AG10803 (cell line): Measurements from ENCODE around the gene EDA2R.

ENCODE experiments used
- DNase-seq: peaks from one replicate; pipeline ENCODE4 v3.0.0; 2010; ENCODE audit warnings: low read depth
- H3K4me3 ChIP-seq: 2 replicates; pipeline ENCODE4 v1.5.1; 2011; ENCODE audit warnings: mild to moderate bottlenecking, low read length, control low read depth
- CTCF ChIP-seq: conservative IDR thresholded peaks from 2 replicates; pipeline ENCODE4 v1.5.1; 2011; ENCODE audit warnings: mild to moderate bottlenecking, low read length, control low read depth, inconsistent platforms

The EDA2R gene

DNA sequence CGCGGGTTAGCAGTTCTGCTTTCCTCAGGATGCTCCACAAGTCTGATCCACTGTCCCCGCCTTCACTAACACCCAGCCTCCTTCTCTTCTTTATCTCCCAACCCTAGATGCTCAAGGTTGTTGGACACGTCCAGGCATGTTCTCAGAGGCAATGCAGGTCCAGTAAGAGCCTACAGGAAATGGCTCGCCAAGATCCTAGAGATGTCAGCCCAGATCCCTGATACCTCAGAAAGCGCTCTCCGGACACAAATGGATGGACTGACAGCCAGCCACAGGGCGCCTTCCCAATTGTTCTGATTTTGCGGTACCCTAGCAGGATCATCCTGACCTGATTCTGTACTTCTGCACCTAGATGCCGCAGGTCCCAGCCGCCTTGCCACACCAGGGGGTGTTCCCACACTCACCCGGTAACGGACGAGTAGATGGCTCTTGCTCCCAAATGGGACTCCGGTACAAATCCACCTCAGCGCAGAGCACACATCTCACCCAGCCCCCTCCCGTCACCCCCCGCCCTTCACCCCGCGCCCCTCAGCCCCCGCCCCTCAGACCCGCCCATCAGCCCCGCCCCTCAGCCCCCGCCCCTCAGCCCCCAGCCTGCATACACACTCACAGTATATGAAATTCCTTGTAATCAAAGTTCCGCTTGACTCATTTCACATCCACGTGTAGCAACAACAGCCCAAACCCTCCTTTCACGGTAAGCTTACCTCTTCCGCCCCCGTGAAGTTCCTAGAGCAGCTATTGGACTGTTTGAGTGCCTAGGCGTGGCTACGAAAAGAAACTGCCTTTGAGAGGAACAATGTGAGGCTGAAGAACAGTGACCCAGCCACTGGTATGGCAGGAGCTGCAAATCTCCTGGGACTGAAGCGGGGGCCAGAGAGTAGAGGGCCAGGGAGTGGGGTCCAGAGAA, at the start of gene EDA2R:
Gene EDA2R, minus strand, starts transcription at position 488 of the 910 bp plus-strand sequence. CDS start 23,058 bp downstream, outside the sequence.
- no peak for TF ChIP-seq CTCF
- DNase-seq: peak; percentile 83
- H3K4me3 ChIP-seq: peak within 1 kb of the TSS; percentile 73

GRCh38 chrX:66684196-66684595, 45.3 kb upstream of the EDA2R start:
- DNase-seq: peak; percentile 54
- TF ChIP-seq CTCF: no peak
- no peak overlapping the region for H3K4me3 ChIP-seq

DNA sequence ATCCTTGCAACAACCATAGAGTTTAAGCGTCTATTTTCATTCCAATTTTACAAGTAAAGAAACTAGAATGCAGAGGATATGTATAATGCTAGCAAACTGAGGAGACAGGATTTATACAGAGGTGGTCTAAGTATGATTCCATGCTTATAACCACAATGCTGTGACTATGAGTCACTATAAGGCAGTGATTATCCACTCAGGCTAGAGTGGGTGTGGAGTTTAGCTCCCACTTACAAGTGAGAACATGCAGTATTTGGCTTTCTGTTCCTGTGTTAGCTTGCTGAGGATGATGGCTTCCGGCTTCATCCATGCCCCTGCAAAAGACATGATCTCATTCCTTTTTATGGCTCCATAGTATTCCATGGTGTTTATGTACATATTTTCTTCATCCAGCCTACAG, 41.6 kb upstream of the EDA2R start:
- peak; percentile 23 for DNase-seq
- no peak for TF ChIP-seq CTCF

GRCh38 chrX:66677430-66677829, 38.6 kb upstream of the EDA2R start:
- no peak overlapping the region for H3K4me3 ChIP-seq
- DNase-seq: no peak
- no peak for TF ChIP-seq CTCF

More for the DNA sequence above, 41.6 kb upstream of the EDA2R start:
- no peak overlapping the region for H3K4me3 ChIP-seq

- peak; percentile 87 for DNase-seq
- TF ChIP-seq CTCF: no peak
- no peak overlapping the region for H3K4me3 ChIP-seq
Measured at GRCh38 chrX:66676990-66677389, 38.1 kb upstream of the EDA2R start.

DNA sequence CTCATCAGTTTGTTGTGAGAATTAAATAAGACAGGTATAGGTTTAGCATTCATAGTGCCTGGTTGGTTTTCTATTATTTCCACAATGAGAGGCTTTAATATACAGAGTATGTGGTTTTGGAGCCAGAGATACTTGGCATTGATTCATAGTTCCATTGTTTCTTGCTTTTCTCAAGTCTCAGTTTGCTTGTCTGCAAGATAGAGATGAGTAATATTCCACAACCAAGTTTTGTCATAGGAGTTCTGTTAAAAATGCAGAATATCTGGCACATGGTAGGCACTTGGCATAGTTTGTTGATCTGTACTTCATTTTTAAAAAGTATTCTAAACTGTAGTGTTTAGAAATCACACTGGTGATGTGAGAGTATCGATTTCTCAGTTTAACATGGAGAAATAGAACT, 37.5 kb upstream of the EDA2R start:
- DNase-seq: peak; percentile 78
- no peak for TF ChIP-seq CTCF
- no peak overlapping the region for H3K4me3 ChIP-seq

DNA sequence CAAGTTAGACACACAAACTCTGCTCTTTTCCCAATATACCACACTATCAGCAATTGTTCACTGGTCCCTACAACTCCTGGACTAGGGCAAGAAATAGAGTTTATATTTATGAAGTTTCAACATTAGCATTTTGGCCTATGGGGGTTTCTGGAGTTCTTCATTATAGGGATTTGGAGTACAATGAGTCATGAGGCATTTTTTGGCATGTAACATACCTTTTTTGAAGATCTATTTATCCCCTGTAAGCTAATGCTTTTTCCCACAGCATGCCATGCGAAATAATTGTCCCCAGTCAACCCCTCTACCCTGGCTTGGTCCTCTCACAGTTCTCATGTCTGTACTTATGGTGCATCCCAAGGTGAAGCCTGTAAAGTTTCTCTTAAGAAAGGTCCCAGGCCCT, 36.7 kb upstream of the EDA2R start:
- no peak for DNase-seq
- TF ChIP-seq CTCF: no peak
- H3K4me3 ChIP-seq: no peak overlapping the region
